Measurements from ENCODE around the gene SMAD1. TPM values are rescaled to one million over a fixed set of nuclear protein-coding genes. Genes with fewer than 3 reads are reported as not detected.
A peak's percentile ranks its signal among the peaks of the same experiment; 100 is the strongest.

SMAD1 gene
- total RNA-seq, 1 donor from 2014 or later = 112 TPM

GRCh38 chr4:145489556-145489955, 7.9 kb downstream of the SMAD1 start:
- no peak for DNase-seq (ENCODE audit: low read depth in 2 of 2)

GRCh38 chr4:145490361-145490760, 8.7 kb downstream of the SMAD1 start:
- no peak for DNase-seq (ENCODE audit: low read depth in 2 of 2)

- no peak for DNase-seq (ENCODE audit: low read depth in 2 of 2)
These were observed 9.1 kb downstream of the SMAD1 start for GRCh38 chr4:145490796-145491195.

- no peak for DNase-seq (ENCODE audit: low read depth in 2 of 2)
These were observed 10.7 kb downstream of the SMAD1 start for GRCh38 chr4:145492376-145492775.

GRCh38 chr4:145493166-145493565, 11.5 kb downstream of the SMAD1 start:
- DNase-seq (ENCODE audit: low read depth in 2 of 2) = peak in 1 of 2 donors; percentile 19

GRCh38 chr4:145494666-145495270, 13.1 kb downstream of the SMAD1 start:
- no peak for DNase-seq (ENCODE audit: low read depth in 2 of 2)

- no peak for DNase-seq (ENCODE audit: low read depth in 2 of 2)
These were observed 14.6 kb downstream of the SMAD1 start for GRCh38 chr4:145496292-145496691.

GRCh38 chr4:145497199-145498149, 15.8 kb downstream of the SMAD1 start:
- no peak for DNase-seq (ENCODE audit: low read depth in 2 of 2)

GRCh38 chr4:145498430-145498829, 16.8 kb downstream of the SMAD1 start:
- DNase-seq (ENCODE audit: low read depth in 2 of 2) = no peak

GRCh38 chr4:145501051-145501660, 19.5 kb downstream of the SMAD1 start:
- DNase-seq (ENCODE audit: low read depth in 2 of 2) = peak; percentile 82 to 94

GRCh38 chr4:145502809-145503208, 21.2 kb downstream of the SMAD1 start:
- DNase-seq (ENCODE audit: low read depth in 2 of 2) = no peak

GRCh38 chr4:145503486-145504072, 21.9 kb downstream of the SMAD1 start:
- DNase-seq (ENCODE audit: low read depth in 2 of 2) = peak; percentile 19 to 46

GRCh38 chr4:145505995-145506394, 24.3 kb downstream of the SMAD1 start:
- no peak for DNase-seq (ENCODE audit: low read depth in 2 of 2)

GRCh38 chr4:145507636-145508035, 26.0 kb downstream of the SMAD1 start:
- DNase-seq (ENCODE audit: low read depth in 2 of 2) = peak in 1 of 2 donors; percentile 84

- DNase-seq (ENCODE audit: low read depth in 2 of 2) = peak; percentile 51 to 54
These were observed 30.4 kb downstream of the SMAD1 start for GRCh38 chr4:145511913-145512522.

- no peak for DNase-seq (ENCODE audit: low read depth in 2 of 2)
These were observed 31.5 kb downstream of the SMAD1 start for GRCh38 chr4:145513020-145513621.

GRCh38 chr4:145520172-145520571, 38.5 kb downstream of the SMAD1 start:
- DNase-seq (ENCODE audit: low read depth in 2 of 2) = no peak

GRCh38 chr4:145521282-145521681, 39.6 kb downstream of the SMAD1 start:
- DNase-seq (ENCODE audit: low read depth in 2 of 2) = no peak

GRCh38 chr4:145523117-145523516, 41.5 kb downstream of the SMAD1 start:
- DNase-seq (ENCODE audit: low read depth in 2 of 2) = no peak

GRCh38 chr4:145524552-145524951, 42.9 kb downstream of the SMAD1 start:
- DNase-seq (ENCODE audit: low read depth in 2 of 2) = no peak

- DNase-seq (ENCODE audit: low read depth in 2 of 2) = no peak
These were observed 43.7 kb downstream of the SMAD1 start for GRCh38 chr4:145525291-145525740.

All from lung microvascular endothelial cell (primary cell).